ENCODE results near the gene NKX2-1.
"Not testable (repeated sequence)": the region's sequence is repeated elsewhere in the genome, so short reads cannot be mapped to it uniquely, and the experiment has no call there.

Gene NKX2-1

DNA sequence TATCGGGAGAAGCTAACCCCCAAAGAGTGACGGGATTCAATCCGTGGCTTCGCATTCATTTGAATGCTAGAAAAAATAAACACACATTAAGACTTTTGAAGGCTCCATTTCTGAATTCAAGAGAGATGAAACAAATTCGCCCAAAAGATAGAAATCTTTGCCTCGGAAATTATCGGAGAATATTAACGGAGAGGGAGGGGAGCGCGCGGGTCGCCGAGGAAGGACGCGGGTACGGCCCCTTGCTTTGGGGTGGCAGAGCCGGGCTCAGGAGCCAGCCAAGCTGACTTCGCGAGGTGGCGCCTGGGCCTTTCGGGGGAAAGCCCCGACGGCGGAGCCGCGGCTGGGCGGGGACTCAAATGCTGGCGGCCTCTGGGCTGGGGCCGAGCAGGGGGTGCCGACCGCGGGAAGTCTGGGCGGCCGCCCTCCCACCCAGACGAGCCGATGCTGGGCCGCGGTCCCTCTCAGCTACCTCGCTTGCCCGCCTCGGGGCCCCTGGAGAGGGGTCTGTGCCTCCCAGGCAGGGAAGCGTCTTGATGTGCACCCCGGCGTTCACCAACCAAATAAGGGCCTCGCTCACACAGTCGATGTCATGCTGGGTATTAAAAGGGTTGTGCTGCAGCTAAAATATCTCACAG is 14.7 kb downstream of the NKX2-1 start:
- DNase-seq (ENCODE audit: low spot score) = no peak

DNA sequence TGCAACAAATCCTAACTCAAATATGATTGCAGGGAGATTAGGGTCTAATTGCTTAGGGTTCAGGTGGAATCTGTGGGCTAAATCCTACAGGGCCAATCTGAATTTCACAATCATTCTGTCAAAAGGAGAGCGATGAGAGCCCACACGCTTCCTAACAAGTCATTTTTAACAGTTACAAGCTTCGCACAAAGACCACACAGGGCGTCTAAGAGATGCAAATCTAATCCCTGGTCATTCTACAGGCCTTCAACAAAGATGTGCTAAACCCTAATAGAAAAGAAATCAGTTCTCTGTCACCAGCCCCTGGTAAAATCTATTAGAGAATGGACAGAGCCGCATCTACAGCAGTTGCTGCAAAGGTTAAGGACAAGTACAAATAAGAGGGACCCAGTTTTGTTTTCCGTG is 15.3 kb downstream of the NKX2-1 start:
- DNase-seq (ENCODE audit: low spot score) = no peak

DNA sequence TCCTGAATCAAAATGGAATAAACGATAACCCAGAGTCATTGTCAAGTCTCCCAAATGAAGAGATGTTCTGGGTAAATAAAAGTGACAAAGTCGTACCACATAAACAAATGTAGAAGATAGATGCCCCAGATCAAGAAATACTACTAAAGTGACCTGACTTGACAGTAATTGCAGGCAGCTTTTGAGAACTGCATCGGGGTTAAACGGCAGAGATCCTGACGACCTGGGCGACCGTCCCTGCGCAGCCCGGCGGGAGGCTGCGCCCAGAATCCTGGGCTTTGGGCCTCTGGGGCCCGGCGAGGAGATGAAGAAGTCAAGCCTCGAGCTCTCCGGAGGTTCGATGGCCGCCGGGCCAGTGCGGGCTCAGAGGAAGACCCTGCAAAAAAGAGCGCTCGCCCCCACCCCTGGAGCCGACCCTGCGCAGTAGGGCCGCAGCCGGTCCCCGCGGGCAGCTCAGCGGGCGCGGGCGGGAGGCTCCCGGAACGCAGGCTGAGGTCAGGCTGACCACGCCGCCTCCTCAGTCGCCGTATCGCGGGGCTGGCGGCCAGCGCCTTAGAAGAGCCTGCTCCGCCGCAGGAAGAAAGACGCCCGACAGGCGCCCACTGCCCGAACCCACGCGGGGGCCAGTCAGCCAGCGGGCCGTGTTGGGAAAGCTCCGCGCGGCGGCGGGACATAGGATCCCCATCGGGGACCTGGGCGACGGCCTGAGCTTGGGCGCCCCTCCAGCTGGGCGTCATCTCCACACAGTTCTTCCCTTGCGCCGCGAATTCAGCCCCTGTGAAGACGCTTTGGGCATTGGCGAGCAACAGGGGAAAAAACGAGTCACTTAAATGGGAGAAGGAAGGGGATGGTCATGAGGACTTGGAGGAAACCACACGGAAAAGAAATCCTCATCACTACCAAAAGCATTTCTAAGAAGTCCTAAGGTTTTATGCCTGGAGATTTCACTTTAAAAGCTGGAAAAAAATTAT is 16.0 kb downstream of the NKX2-1 start:
- no peak for DNase-seq (ENCODE audit: low spot score)

DNA sequence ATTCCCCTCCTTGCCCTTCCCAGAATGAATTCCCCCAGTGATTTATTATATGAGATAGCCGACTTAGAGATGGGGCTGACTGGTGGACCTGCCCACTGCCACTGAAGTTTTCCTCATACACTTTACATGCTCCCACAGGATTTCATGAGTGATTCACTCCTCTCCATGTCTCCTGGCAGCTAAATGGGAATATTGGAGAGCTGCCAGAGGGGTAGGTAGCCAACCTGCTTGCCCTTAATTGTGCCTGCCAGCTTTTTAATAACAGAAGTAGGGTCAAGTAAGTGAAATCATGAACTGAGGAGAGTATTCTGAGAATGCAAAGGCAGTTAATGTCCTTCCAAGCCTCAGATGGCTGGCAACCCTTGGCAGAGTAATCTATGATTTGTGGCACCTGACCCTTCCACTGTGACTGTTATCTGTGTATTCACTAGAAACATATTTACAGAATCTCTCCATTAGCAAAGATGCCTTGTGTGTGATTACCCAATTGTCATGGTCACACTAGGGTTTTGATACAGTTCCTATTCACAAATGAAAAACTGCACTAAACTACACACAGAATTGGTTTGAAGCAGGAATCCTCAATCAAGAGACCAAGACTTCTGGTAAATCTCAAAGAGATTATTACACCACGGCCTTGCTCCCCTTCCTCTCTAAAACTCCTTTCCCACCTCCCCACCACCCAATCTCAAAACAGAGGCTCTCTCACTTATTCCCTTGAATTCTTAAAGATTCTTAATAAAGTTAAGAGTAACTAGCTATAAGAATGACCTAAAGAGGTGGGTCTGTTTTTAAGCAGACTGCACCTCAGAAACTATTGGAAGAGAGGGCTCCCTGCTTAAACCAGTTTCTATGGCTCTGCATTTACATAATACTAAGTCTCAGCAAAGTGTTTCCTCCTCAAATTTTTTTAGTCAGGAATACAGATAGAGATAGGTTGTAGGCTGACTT is 17.2 kb downstream of the NKX2-1 start:
- no peak for DNase-seq (ENCODE audit: low spot score)

DNA sequence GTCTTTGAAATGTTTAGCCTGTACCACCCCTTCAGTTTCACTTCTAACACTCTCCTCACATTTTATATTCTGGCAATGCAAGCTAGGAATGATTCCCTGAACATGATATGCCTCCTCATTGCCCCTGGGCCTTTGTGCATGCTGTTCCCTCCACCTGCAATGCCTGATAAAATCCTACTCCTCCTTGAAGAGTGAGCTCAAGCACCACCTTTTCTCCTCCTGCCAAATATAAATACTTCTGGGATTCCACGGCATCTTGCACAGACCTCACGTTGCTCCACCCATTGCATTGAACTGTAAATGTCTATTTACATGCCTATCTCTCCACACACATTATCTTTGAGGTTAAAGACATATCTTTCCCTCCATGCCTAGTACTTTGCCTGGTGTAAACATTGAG is 21.1 kb downstream of the NKX2-1 start:
- DNase-seq (ENCODE audit: low spot score) = no peak

DNA sequence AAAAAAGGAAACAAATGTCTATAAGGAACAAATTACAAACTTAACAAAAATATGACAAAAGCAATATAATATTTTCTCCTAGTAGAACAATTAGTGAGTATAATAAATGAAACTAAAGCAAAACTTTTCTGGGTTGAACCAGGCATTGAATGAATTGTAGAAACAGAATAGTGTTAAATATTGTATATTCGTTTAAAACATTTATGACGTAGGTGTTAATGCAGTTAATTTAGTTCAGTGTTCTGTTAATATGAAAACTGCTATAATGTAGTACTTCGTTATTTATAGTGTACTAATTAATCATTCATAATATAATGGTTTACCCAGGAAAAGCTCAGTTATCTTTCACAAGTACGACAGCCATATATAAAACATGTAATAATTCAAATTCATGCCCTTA is 23.7 kb downstream of the NKX2-1 start:
- DNase-seq (ENCODE audit: low spot score) = no peak

DNA sequence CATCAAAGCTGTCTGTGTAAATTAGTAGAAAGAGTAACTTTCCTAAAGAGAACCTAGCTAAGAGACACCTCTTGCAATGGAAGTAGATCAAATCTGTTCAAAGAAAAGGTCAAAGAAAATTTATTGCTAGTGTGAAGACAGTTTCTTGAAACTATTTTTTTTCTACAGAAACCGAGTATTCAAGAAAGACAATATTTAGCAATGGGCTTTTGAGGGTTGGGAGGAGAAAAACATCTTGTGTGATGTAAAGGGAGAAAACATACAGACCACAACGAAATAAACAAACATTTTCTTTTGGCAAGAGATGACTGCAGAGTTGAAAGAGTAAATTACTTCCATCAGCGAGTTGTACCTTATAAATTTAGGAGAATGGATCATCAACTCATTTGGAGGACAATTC is 24.4 kb downstream of the NKX2-1 start:
- no peak for DNase-seq (ENCODE audit: low spot score)

DNA sequence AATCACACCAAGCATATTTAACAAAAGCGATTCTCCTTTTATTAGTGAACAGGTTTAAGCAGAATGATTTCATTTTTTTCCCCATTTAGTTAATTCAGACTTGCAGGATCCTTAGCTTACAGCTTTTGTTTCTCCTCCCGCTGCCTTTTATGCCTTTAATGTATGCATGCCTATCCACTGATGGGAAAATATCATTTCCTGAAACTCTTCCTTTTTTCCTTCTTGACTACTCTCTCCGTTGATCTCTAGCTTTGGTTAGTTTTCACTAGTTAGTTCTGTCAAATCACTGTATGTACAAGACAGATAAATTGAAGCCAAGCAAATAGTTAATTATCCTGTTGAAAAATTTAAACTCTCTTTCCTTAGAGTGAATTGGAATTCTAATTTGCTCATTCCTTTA is 26.3 kb downstream of the NKX2-1 start:
- DNase-seq (ENCODE audit: low spot score) = no peak

DNA sequence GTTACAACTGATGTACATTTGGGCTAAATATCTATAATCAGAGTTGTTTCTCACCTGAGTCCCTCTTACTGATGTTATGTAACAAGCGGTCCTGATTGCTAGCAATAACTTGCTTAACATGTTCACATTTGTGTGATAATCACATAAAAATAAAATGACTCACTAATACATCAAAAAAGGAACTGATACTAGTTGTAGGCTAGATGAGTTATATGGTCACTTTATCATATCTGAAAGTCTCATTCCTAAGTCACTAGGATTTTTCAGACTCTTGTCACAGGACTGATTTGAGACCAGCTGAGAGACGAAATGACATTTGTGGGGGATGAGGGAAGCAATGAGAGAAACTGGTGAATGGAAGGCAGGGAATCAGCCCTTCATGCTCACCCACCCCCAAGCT is 34.3 kb downstream of the NKX2-1 start:
- DNase-seq (ENCODE audit: low spot score) = no peak

DNA sequence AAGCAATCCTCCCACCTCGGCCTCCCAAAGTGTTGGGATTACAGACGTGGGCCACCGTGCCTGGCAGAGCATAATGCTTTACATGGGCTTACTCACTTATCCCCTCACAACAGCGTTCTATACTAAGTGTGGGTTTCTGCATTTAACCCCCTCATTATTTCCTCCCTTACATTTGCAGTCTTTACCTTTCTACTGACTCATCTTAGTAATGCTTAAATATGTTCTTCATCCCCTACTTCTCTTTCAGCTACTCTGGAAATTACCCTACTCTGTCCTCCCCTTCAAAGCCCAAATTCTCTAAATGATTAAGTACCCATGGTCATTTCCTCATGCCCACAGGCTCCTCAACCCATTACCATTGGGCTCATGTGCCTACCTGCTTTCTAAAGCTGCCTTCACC is 40.7 kb downstream of the NKX2-1 start:
- no peak for DNase-seq (ENCODE audit: low spot score)

DNA sequence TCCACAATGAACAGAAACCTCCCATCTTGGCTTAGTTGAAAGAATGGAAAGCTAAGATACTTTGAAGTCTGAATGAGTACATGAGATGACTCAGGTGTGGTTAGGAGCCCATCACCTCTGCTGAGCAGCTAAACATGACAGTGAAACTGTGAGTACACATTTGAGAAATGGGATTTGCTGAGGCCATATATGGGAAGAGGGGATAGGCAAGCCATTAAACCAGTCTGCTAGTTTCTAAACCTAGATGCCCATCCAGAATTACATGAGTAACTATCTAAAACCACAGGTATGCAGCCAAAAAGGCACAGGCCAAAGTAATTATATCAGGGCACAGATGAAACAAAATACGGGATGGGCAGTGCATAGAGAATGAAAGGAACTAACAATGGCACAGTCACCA is 41.2 kb downstream of the NKX2-1 start:
- no peak for DNase-seq (ENCODE audit: low spot score)

DNA sequence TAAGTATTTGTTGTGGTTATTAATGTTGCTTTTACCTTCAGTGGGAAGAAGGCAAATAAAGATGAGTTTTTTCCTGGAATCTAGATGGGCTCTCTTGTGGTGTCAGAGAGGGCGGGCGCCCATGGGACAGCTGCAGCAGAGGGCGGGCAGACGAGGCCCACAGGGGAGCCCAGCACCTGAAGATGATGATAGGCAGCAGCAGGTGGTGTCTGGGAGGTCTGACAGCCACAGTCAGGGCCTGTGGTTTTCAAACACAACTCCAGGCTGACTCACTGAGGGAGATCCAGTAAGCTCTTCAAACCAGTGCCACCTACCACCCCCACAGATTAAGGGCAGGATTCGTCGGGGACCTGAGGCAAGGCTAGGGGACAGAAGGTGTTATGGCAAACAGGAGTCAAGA is 42.8 kb downstream of the NKX2-1 start:
- no peak for DNase-seq (ENCODE audit: low spot score)

DNA sequence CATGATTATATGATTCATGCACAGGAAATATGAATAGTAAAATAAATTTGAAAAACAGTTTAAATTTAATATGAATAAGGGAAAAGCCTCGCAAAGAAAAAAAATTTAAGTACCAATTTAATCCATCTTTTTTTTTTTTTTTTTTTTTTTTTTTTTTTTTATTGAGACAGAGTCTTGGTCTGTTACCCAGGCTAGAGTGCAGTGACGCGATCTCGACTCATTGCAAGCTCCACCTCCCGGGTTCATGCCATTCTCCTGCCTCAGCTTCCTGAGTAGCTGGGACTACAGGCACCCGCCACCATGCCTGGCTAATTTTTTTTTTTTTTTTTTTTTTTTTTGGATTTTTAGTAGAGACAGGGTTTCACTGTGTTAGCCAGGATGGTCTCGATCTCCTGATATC is 44.0 kb downstream of the NKX2-1 start:
- not testable (repeated sequence) for DNase-seq (ENCODE audit: low spot score)

DNA sequence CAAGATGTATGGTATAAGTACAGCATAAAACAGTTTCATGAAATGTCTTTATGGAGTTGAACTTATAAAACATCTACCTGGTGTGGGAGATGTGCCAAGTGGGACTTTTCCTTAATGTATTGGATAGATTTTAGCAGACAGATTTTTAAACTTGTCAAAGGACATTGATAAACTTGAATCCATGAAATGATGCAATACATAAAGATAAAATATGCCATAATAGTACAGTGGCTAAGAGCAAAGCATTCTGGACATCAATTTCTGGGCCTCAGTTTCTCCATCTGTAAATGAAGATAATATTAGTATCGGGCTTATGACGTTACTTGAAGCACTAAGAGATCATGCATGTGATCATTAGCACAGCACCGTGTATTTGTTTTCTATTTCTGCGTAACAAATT is 45.4 kb downstream of the NKX2-1 start:
- DNase-seq (ENCODE audit: low spot score) = no peak

DNA sequence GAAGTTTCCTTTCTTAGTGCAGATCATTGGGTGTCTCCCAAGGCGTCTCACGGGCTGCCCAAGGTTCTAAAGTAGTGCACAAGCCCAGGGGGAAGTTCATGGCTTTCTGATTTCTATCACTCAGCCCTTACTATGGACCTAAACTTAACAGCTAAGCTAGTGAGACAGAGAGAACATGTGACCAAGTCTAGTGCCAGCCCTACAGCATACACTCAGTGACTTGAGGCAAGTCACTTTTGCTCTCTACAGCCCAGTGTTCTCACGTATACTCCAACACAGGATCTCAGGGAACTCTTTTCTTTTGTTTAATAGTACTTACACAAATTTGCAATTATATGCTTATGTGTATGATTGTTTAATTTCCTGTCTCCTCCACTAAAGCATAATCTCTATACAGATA is 48.6 kb downstream of the NKX2-1 start:
- DNase-seq (ENCODE audit: low spot score) = no peak

DNA sequence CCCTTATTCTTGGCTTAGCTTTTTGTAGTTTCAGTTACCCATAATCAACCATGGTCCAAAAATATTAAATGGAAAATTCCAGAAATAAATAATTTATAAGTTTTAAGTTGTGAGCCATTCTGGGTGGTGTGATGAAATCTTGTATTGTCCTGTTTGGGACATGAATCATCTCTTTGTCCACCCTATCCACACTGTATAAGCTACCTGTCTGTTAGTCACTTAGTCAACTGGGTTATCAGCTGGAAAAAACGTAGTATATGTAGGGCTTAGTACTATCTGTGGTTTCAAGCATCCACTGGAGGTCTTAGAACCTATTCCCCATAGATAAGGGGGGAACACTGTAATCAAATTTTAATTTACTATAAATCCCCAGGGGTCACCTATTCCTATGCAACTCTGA is 52.7 kb downstream of the NKX2-1 start:
- DNase-seq (ENCODE audit: low spot score) = no peak
